H1 (cell line): ENCODE data around the gene MCUR1. TPM values are rescaled to one million over a fixed set of nuclear protein-coding genes. Genes with fewer than 3 reads are reported as not detected.

ENCODE experiments used
- CTCF ChIA-PET: fragments of 300-600 bp; sonication (Branson Sonifier 250); formaldehyde crosslinking; loops from one replicate; lab custom pipeline; 2021; ENCODE audit not compliant: partially characterized antibody; lab: Charles Lee
- POLR2A ChIA-PET: fragments of 300-600 bp; sonication (Branson Sonifier 250); formaldehyde crosslinking; loops from one replicate; lab custom pipeline; 2021; ENCODE audit warnings: inconsistent platforms; ENCODE audit not compliant: partially characterized antibody; lab: Charles Lee
- DNase-seq, 2 experiments: peaks; one replicate each; pipeline versions ENCODE4 v3.0.0 to v3.0.0-alpha.2; 2010 to 2022; ENCODE audit warnings: low spot score in 2 of 2, low read depth in 1 of 2, mixed read lengths in 1 of 2
- FAIRE-seq: peaks from 2 replicates; lab custom pipeline; 2011; peaks lifted over from hg19 to GRCh38; lab: Jason Lieb, UNC
- H2AFZ ChIP-seq: 2 replicates; pipeline ENCODE4 v1.8.1; 2012; ENCODE audit warnings: low read length, inconsistent platforms
- H2AK5ac ChIP-seq: 2 replicates; pipeline ENCODE4 v1.6.1; 2013; ENCODE audit warnings: low read depth, low read length
- H2BK120ac ChIP-seq: replicated peaks from 2 replicates; pipeline ENCODE3; 2013; ENCODE audit warnings: low read depth, low read length, inconsistent platforms
- H2BK12ac ChIP-seq: 2 replicates; pipeline ENCODE4 v1.6.1; 2013; ENCODE audit warnings: low read depth, low read length
- H2BK15ac ChIP-seq: 2 replicates; pipeline ENCODE4 v1.6.1; 2013; ENCODE audit warnings: low read length
- H2BK20ac ChIP-seq: 2 replicates; pipeline ENCODE4 v1.6.1; 2013; ENCODE audit warnings: low read length
- H2BK5ac ChIP-seq: 2 replicates; pipeline ENCODE4 v1.6.1; 2013; ENCODE audit warnings: low read depth, low read length
- H3K14ac ChIP-seq: 2 replicates; pipeline ENCODE4 v1.6.1; 2013; ENCODE audit warnings: inconsistent platforms; ENCODE audit not compliant: insufficient read length
- H3K18ac ChIP-seq: 2 replicates; pipeline ENCODE4 v1.6.1; 2013; ENCODE audit warnings: low read length; ENCODE audit errors: extremely low read depth
- H3K23ac ChIP-seq: 2 replicates; pipeline ENCODE4 v1.6.1; 2013; ENCODE audit warnings: inconsistent platforms; ENCODE audit not compliant: insufficient read length
- H3K23me2 ChIP-seq: 2 replicates; pipeline ENCODE4 v1.6.1; 2013; ENCODE audit warnings: low read depth, low read length
- H3K27ac ChIP-seq: 2 replicates; pipeline ENCODE4 v1.6.1; 2011; ENCODE audit warnings: low read depth, low read length, inconsistent platforms
- H3K27me3 ChIP-seq, 4 experiments: replicated peaks in 1 of 4; 1 replicate in 1 of 4; 2 replicates in 3 of 4; pipeline versions ENCODE4 v1.6.1 to v1.8.1; 2011 to 2013; ENCODE audit warnings: low read length in 3 of 4, mild to moderate bottlenecking in 3 of 4, inconsistent platforms in 2 of 4, mixed read lengths in 2 of 4, moderate library complexity in 1 of 4; ENCODE audit not compliant: control insufficient read depth in 3 of 4, insufficient read depth in 3 of 4; ENCODE audit errors: extremely low read depth in 1 of 4
- H3K36me3 ChIP-seq, 4 experiments: 2 replicates each; pipeline versions ENCODE4 v1.6.1 to v1.8.1; 2011 to 2013; ENCODE audit warnings: mild to moderate bottlenecking in 4 of 4, low read length in 3 of 4, moderate library complexity in 2 of 4, control low read depth in 1 of 4, inconsistent platforms in 1 of 4; ENCODE audit not compliant: insufficient read depth in 4 of 4, control insufficient read depth in 2 of 4
- H3K4ac ChIP-seq: replicated peaks from 2 replicates; pipeline ENCODE3; 2013; ENCODE audit warnings: low read length, low read depth, mixed read lengths, inconsistent platforms; ENCODE audit not compliant: insufficient read length
- H3K4me1 ChIP-seq, 4 experiments: replicated peaks in 1 of 4; 1 replicate in 1 of 4; 2 replicates in 3 of 4; pipeline versions ENCODE4 v1.6.1 to v1.8.1; 2011 to 2013; ENCODE audit warnings: low read length in 3 of 4, inconsistent platforms in 2 of 4, mixed read lengths in 1 of 4; ENCODE audit not compliant: insufficient read depth in 4 of 4, control insufficient read depth in 3 of 4
- H3K4me2 ChIP-seq, 2 experiments: 2 replicates each; pipeline versions ENCODE4 v1.6.1 to v1.8.1; 2011 to 2013; ENCODE audit warnings: low read depth in 2 of 2, low read length in 2 of 2, control low read depth in 1 of 2, inconsistent platforms in 1 of 2, mild to moderate bottlenecking in 1 of 2; ENCODE audit not compliant: insufficient read depth in 1 of 2
- H3K4me3 ChIP-seq, 4 experiments: fragments of 200-600, 300-600 bp in 1 of 4; sonication (generic), shearing (Covaris generic), sonication (Bioruptor Twin) in 1 of 4; 2 replicates each; pipeline versions ENCODE4 v1.5.1 to v1.8.1; 2011 to 2016; ENCODE audit warnings: low read length in 4 of 4, low read depth in 3 of 4, control low read depth in 2 of 4, inconsistent platforms in 2 of 4, mild to moderate bottlenecking in 2 of 4, mixed read lengths in 1 of 4, moderate library complexity in 1 of 4; ENCODE audit not compliant: insufficient read depth in 2 of 4; ENCODE audit errors: extremely low read depth in 1 of 4
- H3K56ac ChIP-seq: replicated peaks from 2 replicates; pipeline ENCODE3; 2013; ENCODE audit warnings: low read depth, mild to moderate bottlenecking, mixed read lengths, low read length, inconsistent platforms; ENCODE audit not compliant: insufficient read length
- H3K79me1 ChIP-seq: 2 replicates; pipeline ENCODE4 v1.6.1; 2013; ENCODE audit warnings: low read depth, low read length, control low read depth
- H3K79me2 ChIP-seq, 2 experiments: 2 replicates each; pipeline versions ENCODE4 v1.6.1 to v1.8.1; 2012 to 2013; ENCODE audit warnings: low read length in 2 of 2, mild to moderate bottlenecking in 2 of 2, inconsistent platforms in 1 of 2; ENCODE audit not compliant: insufficient read depth in 2 of 2, control insufficient read depth in 1 of 2
- H3K9ac ChIP-seq, 4 experiments: replicated peaks in 1 of 4; 1 replicate in 1 of 4; 2 replicates in 3 of 4; pipeline versions ENCODE4 v1.6.1 to v1.8.1; 2011 to 2013; ENCODE audit warnings: low read depth in 3 of 4, low read length in 3 of 4, control low read depth in 2 of 4, mild to moderate bottlenecking in 2 of 4, moderate library complexity in 2 of 4, inconsistent platforms in 1 of 4; ENCODE audit errors: extremely low read depth in 1 of 4
- H3K9me3 ChIP-seq, 2 experiments: 2 replicates each; pipeline versions ENCODE4 v1.6.1 to v1.8.1; 2012 to 2013; ENCODE audit warnings: mild to moderate bottlenecking in 2 of 2, moderate library complexity in 2 of 2, control low read depth in 1 of 2, inconsistent platforms in 1 of 2, low read depth in 1 of 2, low read length in 1 of 2, mixed read lengths in 1 of 2; ENCODE audit not compliant: insufficient read depth in 2 of 2
- H4K20me1 ChIP-seq, 2 experiments: replicated peaks in 1 of 2; 2 replicates each; pipeline versions ENCODE3 to v1.8.1; 2011 to 2013; ENCODE audit warnings: inconsistent platforms in 2 of 2, low read length in 2 of 2, mild to moderate bottlenecking in 1 of 2; ENCODE audit not compliant: insufficient read depth in 2 of 2, control insufficient read depth in 1 of 2
- H4K5ac ChIP-seq: 2 replicates; pipeline ENCODE4 v1.6.1; 2013; ENCODE audit warnings: low read length, low read depth, mixed read lengths, inconsistent platforms; ENCODE audit not compliant: insufficient read length
- H4K8ac ChIP-seq: 2 replicates; pipeline ENCODE4 v1.8.0; 2013; ENCODE audit warnings: mild to moderate bottlenecking, moderate library complexity, low read length, inconsistent platforms; ENCODE audit not compliant: insufficient read depth; ENCODE audit errors: extremely low read depth
- H4K91ac ChIP-seq: replicated peaks from 2 replicates; pipeline ENCODE3; 2013; ENCODE audit warnings: low read length, mixed read lengths, inconsistent platforms; ENCODE audit not compliant: insufficient read length
- ATF3 ChIP-seq: IDR thresholded peaks from 2 replicates; pipeline ENCODE4 v1.6.1; 2011; ENCODE audit warnings: low read depth, mild to moderate bottlenecking, low read length; ENCODE audit not compliant: insufficient read depth
- CBX5 ChIP-seq: fragments of 300-800, 300-1000 bp; sonication (generic); IDR thresholded peaks from 2 replicates; pipeline ENCODE4 v1.7.1; 2016; ENCODE audit warnings: antibody characterized with exemption, low read length, low read depth
- CREB1 ChIP-seq: IDR thresholded peaks from 2 replicates; pipeline ENCODE4 v1.6.1; 2012; ENCODE audit warnings: inconsistent platforms
- CTCF ChIP-seq, 3 experiments: IDR thresholded peaks; 1 replicate in 2 of 3; 2 replicates in 1 of 3; pipeline versions ENCODE4 v1.5.1 to v1.6.1; 2011; ENCODE audit warnings: low read length in 3 of 3, mild to moderate bottlenecking in 3 of 3, inconsistent platforms in 2 of 3, low read depth in 1 of 3, moderate library complexity in 1 of 3; ENCODE audit not compliant: insufficient read depth in 1 of 3; ENCODE audit errors: control extremely low read depth in 1 of 3
- JUN ChIP-seq: IDR thresholded peaks from 2 replicates; pipeline ENCODE4 v1.6.1; 2011; ENCODE audit warnings: low read depth, mild to moderate bottlenecking, improper control_type of control experiment, low read length
- KDM5A ChIP-seq: fragments of 200-600 bp; IDR thresholded peaks from 2 replicates; pipeline ENCODE4 v1.7.1; 2012; ENCODE audit warnings: mild to moderate bottlenecking, low read length, inconsistent platforms, mixed read lengths
- MAX ChIP-seq: IDR thresholded peaks from 2 replicates; pipeline ENCODE4 v1.6.1; 2012; ENCODE audit warnings: inconsistent platforms
- RXRA ChIP-seq: IDR thresholded peaks from 2 replicates; pipeline ENCODE4 v1.6.1; 2011; ENCODE audit warnings: low read depth, mild to moderate bottlenecking, low read length, moderate library complexity; ENCODE audit not compliant: insufficient read depth
- SAP30 ChIP-seq: fragments of 300-600 bp; sonication (generic); IDR thresholded peaks from 2 replicates; pipeline ENCODE4 v1.7.1; 2012; ENCODE audit warnings: low read length, moderate library complexity, mild to moderate bottlenecking, inconsistent platforms; ENCODE audit not compliant: insufficient read depth, insufficient replicate concordance
- WGBS, 2 experiments: shearing (Covaris generic) in 1 of 2; methylation state at CpG; one replicate each; pipeline versions ENCODE4 v1.1.6 to v1.1.7; 2013 to 2015; ENCODE audit warnings: low lambda C conversion rate in 2 of 2, mixed read lengths in 2 of 2, inconsistent platforms in 1 of 2, low coverage in 1 of 2, missing lambda C conversion rate in 1 of 2; ENCODE audit not compliant: insufficient replicate concordance in 2 of 2, insufficient coverage in 1 of 2, insufficient read length in 1 of 2; ENCODE audit errors: extremely low coverage in 1 of 2, missing lambda C conversion rate in 1 of 2; 5-methylcytosine and 5-hydroxymethylcytosine counted together
- polyA plus RNA-seq, 7 experiments: library from polyadenylated mRNA; depleted of rRNA in 3 of 7; stranded (reverse) in 5 of 7; unstranded in 2 of 7; fragments of >200 nt in 5 of 7; fragments of 200-250 nt in 2 of 7; gene quantifications; 1 replicate in 5 of 7; 2 replicates in 1 of 7; 4 replicates in 1 of 7; pipeline versions ENCODE4 v1.2.1 to v1.2.3, GENCODE V29; 2011 to 2013; ENCODE audit warnings: missing spikeins in 2 of 7, mixed read lengths in 2 of 7
- total RNA-seq: library from RNA; stranded (reverse); fragmentation: NEBNext Ultra II Directional; extraction: Animal tissue kit (Norgen Biotek cat#: 25700); gene quantifications from 2 replicates; pipeline ENCODE4 v1.2.1, GENCODE V29; 2021

Gene MCUR1
- total and polyA plus RNA-seq, 2 of the 8 experiments (the other 6 are each of a cell fraction or from before 2014, with no cell fraction given): 9.6 to 37.3 TPM

- no peak overlapping the region for H3K56ac ChIP-seq
- no peak overlapping the region for H3K4me2 ChIP-seq
- no peaks in the 10 kb centered on the region for H3K27me3 ChIP-seq
- no peak overlapping the region for H2BK12ac ChIP-seq
- POLR2A ChIA-PET: interaction anchor here (1.6 kb wide), 1 partner anchor 13 kb away, joined by 7 read pairs; the partner anchor contains the start of gene MCUR1
- no peak overlapping the region for H3K9ac ChIP-seq
- H3K9me3 ChIP-seq: 0 out of 4 replicates have a peak, but pooled peaks cover 0 to 2% of the 10 kb centered on the region in 2 experiments
- no peak overlapping the region for H4K5ac ChIP-seq
- no peak overlapping the region for H4K91ac ChIP-seq
- H3K23ac ChIP-seq: no peak overlapping the region
- H3K14ac ChIP-seq: no peak overlapping the region
- no peaks in the 10 kb centered on the region for H3K4me1 ChIP-seq
- no peak overlapping the region for H2BK5ac ChIP-seq
- CTCF ChIA-PET: interaction anchor here (1.2 to 1.5 kb wide), 2 partner anchors 20 kb away, joined by 3 read pairs; no protein-coding TSS in a partner anchor
- H2BK20ac ChIP-seq: no peak overlapping the region
- H3K79me2 ChIP-seq: no peaks in the 10 kb centered on the region
- H3K27ac ChIP-seq: no peak overlapping the region
- H2AK5ac ChIP-seq: no peak overlapping the region
- H3K4ac ChIP-seq: no peak overlapping the region
- H2AFZ ChIP-seq: no peak overlapping the region
- H2BK120ac ChIP-seq: no peak overlapping the region
- H3K23me2 ChIP-seq: no peaks in the 10 kb centered on the region
- H3K18ac ChIP-seq: no peak overlapping the region
- H3K79me1 ChIP-seq: no peaks in the 10 kb centered on the region
- H2BK15ac ChIP-seq: no peak overlapping the region
- H4K20me1 ChIP-seq: no peaks in the 10 kb centered on the region
- no peak overlapping the region for H3K4me3 ChIP-seq
- peak in 1 of 2 experiments; percentile 20 for DNase-seq
- H4K8ac ChIP-seq: no peak overlapping the region
- no peak for FAIRE-seq
- TF ChIP-seq CTCF (IDR thresholded peaks at IDR 0.05; ENCODE audit: control extremely low read depth in 1 of 3, insufficient read depth in 1 of 3, low read depth in 1 of 3, low read length in 3 of 3) (no peak), ATF3 (no peak), KDM5A (no peak), MAX (no peak), CREB1 (no peak), CBX5 (no peak), RXRA (no peak), JUN (no peak), SAP30 (no peak)
- WGBS, 2 experiments: 72% methylated on average over 2 of the region's 2 CpGs; no CpG with 5 or more reads in 1 of the 2 experiments
- H3K36me3 ChIP-seq: no peaks in the 10 kb centered on the region
These were observed 12.7 kb upstream of the MCUR1 start for GRCh38 chr6:13827032-13827431.
